BJ (cell line): ENCODE data around the gene MORN5. TPM values are rescaled to one million over a fixed set of nuclear protein-coding genes. Genes with fewer than 3 reads are reported as not detected.

Experiments
- CTCF ChIA-PET: fragments of 350-600 bp; formaldehyde crosslinking; extraction: SDS; loops from one replicate; lab custom pipeline; 2021; ENCODE audit warnings: antibody characterized with exemption, inconsistent platforms; lab: Yijun Ruan, JAX
- POLR2A ChIA-PET: fragments of 300-600 bp; sonication (Branson Sonifier 250); formaldehyde crosslinking; extraction: SDS; loops from one replicate; lab custom pipeline; 2021; ENCODE audit warnings: antibody characterized with exemption; lab: Charles Lee
- DNase-seq: peaks from one replicate; pipeline ENCODE4 v3.0.0-alpha.2; 2011; ENCODE audit warnings: low read depth
- H3K27me3 ChIP-seq: 2 replicates; pipeline ENCODE4 v1.6.0; 2011; ENCODE audit warnings: low read length; ENCODE audit not compliant: control insufficient read depth, insufficient read depth
- H3K36me3 ChIP-seq: 2 replicates; pipeline ENCODE4 v1.5.1; 2011; ENCODE audit warnings: low read length; ENCODE audit not compliant: control insufficient read depth, insufficient read depth
- H3K4me3 ChIP-seq: 2 replicates; pipeline ENCODE4 v1.5.1; 2011; ENCODE audit warnings: low read depth, mild to moderate bottlenecking, control low read depth, low read length
- polyA plus RNA-seq: library from polyadenylated mRNA; depleted of rRNA; stranded (reverse); fragments of >200 nt; gene quantifications from 2 replicates; pipeline ENCODE4 v1.2.3, GENCODE V29; 2011
- TF ChIP-seq, protein P1 (sequence below): IDR thresholded peaks from 2 replicates; pipeline ENCODE4 v1.5.1; 2011; ENCODE audit warnings: low read depth, mild to moderate bottlenecking, control low read depth, inconsistent platforms, low read length, moderate library complexity; ENCODE audit not compliant: insufficient read depth

Gene MORN5
- polyA plus RNA-seq, 1 experiment = not detected

DNA sequence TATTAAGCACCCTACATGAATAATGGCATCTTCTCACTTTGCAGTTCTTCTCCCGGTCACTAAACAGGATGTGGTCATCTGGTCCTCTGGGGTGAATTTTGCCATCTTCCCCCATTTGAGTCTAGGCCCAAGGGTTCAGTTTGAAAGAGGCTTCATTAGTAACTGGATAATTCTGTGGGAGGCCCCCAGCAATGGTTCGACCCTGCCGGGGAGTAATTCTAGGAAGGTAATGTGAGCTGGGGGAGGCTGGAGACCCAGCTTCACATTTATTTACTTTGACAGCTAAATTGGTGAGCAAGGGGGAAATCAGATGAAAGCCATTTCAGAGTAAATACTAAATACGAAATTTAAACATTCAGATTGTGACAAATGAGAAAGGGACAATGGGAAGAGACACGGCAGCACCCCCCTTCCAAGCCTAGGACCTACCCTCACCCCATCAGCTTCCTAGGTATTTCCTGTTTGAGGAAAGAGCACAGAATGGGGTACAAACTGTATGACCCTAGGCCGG, 73.1 kb downstream of the MORN5 start:
- ChIA-PET POLR2A (no interaction called here), CTCF (interaction anchor here (1.2 kb wide), 1 partner anchor 38 kb away, joined by 3 read pairs; no protein-coding TSS in a partner anchor)
- no peak for DNase-seq
- H3K36me3 ChIP-seq = no peaks in the 10 kb centered on the region
- H3K4me3 ChIP-seq = no peak overlapping the region
- TF ChIP-seq, protein P1, sequence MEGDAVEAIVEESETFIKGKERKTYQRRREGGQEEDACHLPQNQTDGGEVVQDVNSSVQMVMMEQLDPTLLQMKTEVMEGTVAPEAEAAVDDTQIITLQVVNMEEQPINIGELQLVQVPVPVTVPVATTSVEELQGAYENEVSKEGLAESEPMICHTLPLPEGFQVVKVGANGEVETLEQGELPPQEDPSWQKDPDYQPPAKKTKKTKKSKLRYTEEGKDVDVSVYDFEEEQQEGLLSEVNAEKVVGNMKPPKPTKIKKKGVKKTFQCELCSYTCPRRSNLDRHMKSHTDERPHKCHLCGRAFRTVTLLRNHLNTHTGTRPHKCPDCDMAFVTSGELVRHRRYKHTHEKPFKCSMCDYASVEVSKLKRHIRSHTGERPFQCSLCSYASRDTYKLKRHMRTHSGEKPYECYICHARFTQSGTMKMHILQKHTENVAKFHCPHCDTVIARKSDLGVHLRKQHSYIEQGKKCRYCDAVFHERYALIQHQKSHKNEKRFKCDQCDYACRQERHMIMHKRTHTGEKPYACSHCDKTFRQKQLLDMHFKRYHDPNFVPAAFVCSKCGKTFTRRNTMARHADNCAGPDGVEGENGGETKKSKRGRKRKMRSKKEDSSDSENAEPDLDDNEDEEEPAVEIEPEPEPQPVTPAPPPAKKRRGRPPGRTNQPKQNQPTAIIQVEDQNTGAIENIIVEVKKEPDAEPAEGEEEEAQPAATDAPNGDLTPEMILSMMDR = no peak
- peaks cover 27% of the 10 kb centered on the region for H3K27me3 ChIP-seq

DNA sequence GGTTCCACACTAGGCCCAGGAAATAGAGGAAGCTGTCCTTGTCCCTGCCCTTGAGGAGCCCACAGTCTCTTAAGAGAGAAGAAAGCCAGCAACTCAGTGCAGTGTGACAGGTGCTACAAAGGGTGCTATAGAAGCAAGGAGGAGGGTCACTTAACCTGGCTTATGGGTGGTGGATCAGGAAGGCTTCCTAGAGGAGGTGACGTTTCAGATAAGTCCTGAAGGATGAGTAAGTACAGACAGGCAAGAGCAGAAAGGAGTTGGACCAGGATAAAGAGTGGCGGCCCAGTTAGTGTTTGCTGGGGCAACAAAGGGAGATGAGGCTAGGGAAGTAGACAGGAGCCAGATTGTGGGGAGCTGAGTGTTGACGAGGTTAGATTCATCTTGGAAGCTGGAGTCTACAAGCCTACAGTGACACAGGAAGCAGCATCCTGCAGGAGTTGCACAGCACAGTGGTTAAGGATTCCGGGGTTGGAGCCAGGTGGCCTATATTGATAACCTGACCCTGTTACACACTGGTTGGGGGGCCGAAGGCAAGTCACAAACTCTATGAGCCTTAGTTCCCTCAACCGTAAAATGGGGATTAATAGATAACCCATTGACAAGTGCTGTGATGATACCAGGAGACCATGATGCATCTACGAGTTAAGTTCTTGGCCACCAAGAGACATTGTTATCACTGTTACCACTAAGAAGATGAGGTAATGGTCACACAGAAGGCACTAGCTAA, 74.5 kb downstream of the MORN5 start:
- ChIA-PET POLR2A (no interaction called here), CTCF (interaction anchor here (0.6 kb wide), 1 partner anchor 9 kb away, joined by 3 read pairs; no protein-coding TSS in a partner anchor)

DNA sequence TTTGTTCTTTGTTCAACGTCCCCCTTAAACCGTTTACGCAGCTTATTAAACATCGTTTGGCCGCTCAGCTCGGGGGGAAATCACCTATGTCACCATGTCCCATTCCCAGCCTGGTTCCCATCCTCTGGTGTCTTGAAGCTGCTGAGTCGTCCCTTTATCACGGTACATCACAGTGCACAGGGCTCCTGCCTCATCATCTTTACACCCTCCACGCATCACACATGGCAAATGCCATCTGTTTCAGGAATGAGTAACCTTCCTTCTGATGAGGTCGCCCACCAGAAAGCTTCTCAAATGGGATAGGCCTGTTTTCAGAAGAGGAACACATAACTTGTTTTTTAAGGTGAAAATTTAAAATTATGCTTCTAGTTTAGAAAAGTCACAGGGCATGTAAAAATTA, 77.0 kb downstream of the MORN5 start:
- TF ChIP-seq, protein P1 = no peak
- H3K36me3 ChIP-seq = peaks cover 5% of the 10 kb centered on the region
- ChIA-PET POLR2A (no interaction called here), CTCF (no interaction called here)
- peaks cover 2% of the 10 kb centered on the region; the same call in 1 of the 2 replicates for H3K27me3 ChIP-seq
- no peak overlapping the region for H3K4me3 ChIP-seq
- no peak for DNase-seq

More for the DNA sequence above, 74.5 kb downstream of the MORN5 start:
- TF ChIP-seq, protein P1 = no peak
- Histone ChIP-seq H3K4me3 (no peak overlapping the region), H3K27me3 (peaks cover 20% of the 10 kb centered on the region), H3K36me3 (no peaks in the 10 kb centered on the region)
- DNase-seq = no peak

DNA sequence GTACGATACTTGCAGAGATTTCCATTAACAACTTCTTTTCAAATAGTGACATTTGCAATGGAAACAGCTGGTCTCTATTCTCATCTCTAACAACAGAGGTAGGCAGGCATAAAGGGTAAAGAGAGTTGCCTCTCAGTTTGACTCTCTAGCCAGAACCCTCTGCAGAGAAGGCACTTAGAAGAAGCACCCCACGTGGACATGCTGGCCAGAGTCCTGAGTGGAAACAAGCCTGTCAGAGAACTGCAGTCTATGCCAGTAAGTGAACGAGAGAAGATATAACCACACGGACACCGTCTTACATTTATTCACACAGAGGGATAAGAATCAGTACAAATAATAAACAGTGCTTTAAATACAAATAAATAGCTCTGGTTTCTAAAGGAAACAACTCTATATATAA, 80.0 kb downstream of the MORN5 start:
- Histone ChIP-seq H3K36me3 (peaks cover 9% of the 10 kb centered on the region), H3K27me3 (no peaks in the 10 kb centered on the region), H3K4me3 (no peak overlapping the region)
- DNase-seq = no peak
- TF ChIP-seq, protein P1 = no peak
- CTCF ChIA-PET = no interaction called here
- POLR2A ChIA-PET = no interaction called here

DNA sequence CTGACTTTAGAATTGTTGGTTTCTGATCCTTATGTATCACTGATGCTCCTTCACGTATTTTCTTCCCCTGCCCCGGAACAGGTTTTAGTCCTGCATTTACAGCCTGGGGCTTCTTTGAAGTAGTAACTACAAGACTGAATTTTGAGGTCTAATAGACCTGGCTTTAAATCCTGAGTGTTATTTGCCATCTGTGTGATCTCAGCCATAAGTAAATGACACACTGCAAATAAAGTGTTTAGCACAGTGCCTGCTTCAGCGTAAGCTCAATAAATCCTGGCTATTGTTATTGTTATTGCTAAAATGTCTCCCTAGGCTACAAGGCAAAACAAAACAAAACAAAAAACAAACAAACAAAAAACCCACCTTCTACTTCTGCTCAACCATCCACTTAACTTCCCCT, 84.6 kb downstream of the MORN5 start:
- H3K4me3 ChIP-seq = no peak overlapping the region
- ChIA-PET CTCF (interaction anchor here (0.6 to 1.0 kb wide), 3 partner anchors 15 to 145 kb away, joined by 3 read pairs; partner anchors contain the start of gene LHX6), POLR2A (no interaction called here)
- H3K36me3 ChIP-seq = peaks cover 18% of the 10 kb centered on the region
- DNase-seq = no peak
- TF ChIP-seq, protein P1 = no peak
- H3K27me3 ChIP-seq = no peaks in the 10 kb centered on the region
